Kidney epithelial cell (primary cell): ENCODE data around the gene PRLH. TPM values are rescaled to one million over a fixed set of nuclear protein-coding genes. Genes with fewer than 3 reads are reported as not detected.

ENCODE experiments used
- DNase-seq: peaks from one replicate; pipeline ENCODE4 v3.0.0-alpha.2; 2010; ENCODE audit warnings: low read depth
- H3K27me3 ChIP-seq: 2 replicates; pipeline ENCODE4 v1.6.0; 2011; ENCODE audit warnings: low read length; ENCODE audit not compliant: control insufficient read depth, insufficient read depth
- H3K36me3 ChIP-seq: 2 replicates; pipeline ENCODE4 v1.5.1; 2011; ENCODE audit warnings: low read length; ENCODE audit not compliant: control insufficient read depth, insufficient read depth
- H3K4me3 ChIP-seq: 2 replicates; pipeline ENCODE4 v1.5.1; 2011; ENCODE audit warnings: low read depth, mild to moderate bottlenecking, control low read depth, low read length
- CTCF ChIP-seq: IDR thresholded peaks from 2 replicates; pipeline ENCODE4 v1.5.1; 2011; ENCODE audit warnings: mild to moderate bottlenecking, moderate library complexity, low read length, control low read depth, inconsistent platforms; ENCODE audit not compliant: insufficient read depth, poor library complexity, severe bottlenecking
- total RNA-seq: library from RNA; depleted of rRNA; stranded (reverse); fragments of >200 nt; gene quantifications from 2 replicates; pipeline ENCODE4 v1.2.3, GENCODE V29; 2015

Gene PRLH
- total RNA-seq, 1 donor from 2014 or later = not detected

GRCh38 chr2:237573721-237574415, 7.5 kb downstream of the PRLH start:
- H3K27me3 ChIP-seq = peaks cover 3% of the 10 kb centered on the region
- no peak for TF ChIP-seq CTCF
- H3K36me3 ChIP-seq = no peaks in the 10 kb centered on the region
- H3K4me3 ChIP-seq = no peak overlapping the region
- no peak for DNase-seq

- no peak for DNase-seq
- TF ChIP-seq CTCF = no peak
- peaks cover 3% of the 10 kb centered on the region for H3K27me3 ChIP-seq
- H3K36me3 ChIP-seq = no peaks in the 10 kb centered on the region
- H3K4me3 ChIP-seq = no peak overlapping the region
Observed at GRCh38 chr2:237574467-237574866, 8.1 kb downstream of the PRLH start.

GRCh38 chr2:237574894-237575868, 8.8 kb downstream of the PRLH start:
- Histone ChIP-seq H3K36me3 (no peaks in the 10 kb centered on the region), H3K27me3 (peaks cover 3% of the 10 kb centered on the region), H3K4me3 (no peak overlapping the region)
- no peak for TF ChIP-seq CTCF
- no peak for DNase-seq

- no peak overlapping the region for H3K4me3 ChIP-seq
- H3K27me3 ChIP-seq = peaks cover 3% of the 10 kb centered on the region
- no peaks in the 10 kb centered on the region for H3K36me3 ChIP-seq
- no peak for TF ChIP-seq CTCF
- no peak for DNase-seq
Observed at GRCh38 chr2:237575869-237576862, 9.8 kb downstream of the PRLH start.

- H3K36me3 ChIP-seq = no peaks in the 10 kb centered on the region
Observed at GRCh38 chr2:237576974-237577373, 10.6 kb downstream of the PRLH start.

More at GRCh38 chr2:237576974-237577373, 10.6 kb downstream of the PRLH start:
- no peak for DNase-seq
- H3K4me3 ChIP-seq = no peak overlapping the region
- peaks cover 3% of the 10 kb centered on the region for H3K27me3 ChIP-seq
- TF ChIP-seq CTCF = no peak
